Stimulated activated CD4-positive, alpha-beta T cell treated with anti-CD3 and anti-CD28 coated beads, Interleukin-15, amount 100 ng/mL, for 24 hours (primary cell): Measurements from ENCODE around the gene CYP1A1.

Source experiments
- DNase-seq: peaks from one replicate; pipeline ENCODE4 v3.0.0-alpha.2; 2020

Gene CYP1A1

DNA sequence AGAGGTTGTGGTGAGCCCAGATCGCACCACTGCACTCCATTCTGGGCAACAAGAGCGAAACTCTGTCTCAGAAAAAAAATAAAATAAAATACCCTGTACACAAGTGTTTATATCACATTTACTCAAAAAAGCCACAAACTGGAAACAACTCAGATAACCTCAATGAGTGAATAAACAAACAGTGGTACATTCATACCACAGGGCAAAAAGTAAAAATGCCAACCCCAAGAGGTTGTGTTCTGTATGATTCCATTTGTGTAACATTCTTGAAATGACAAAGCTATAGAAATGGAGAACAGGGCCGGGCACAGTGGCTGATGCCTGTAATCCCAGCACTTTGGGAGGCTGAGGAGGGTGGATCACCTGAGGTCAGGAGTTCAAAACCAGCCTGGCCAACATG lies 42.4 kb downstream of the CYP1A1 start:
- no peak for DNase-seq

DNA sequence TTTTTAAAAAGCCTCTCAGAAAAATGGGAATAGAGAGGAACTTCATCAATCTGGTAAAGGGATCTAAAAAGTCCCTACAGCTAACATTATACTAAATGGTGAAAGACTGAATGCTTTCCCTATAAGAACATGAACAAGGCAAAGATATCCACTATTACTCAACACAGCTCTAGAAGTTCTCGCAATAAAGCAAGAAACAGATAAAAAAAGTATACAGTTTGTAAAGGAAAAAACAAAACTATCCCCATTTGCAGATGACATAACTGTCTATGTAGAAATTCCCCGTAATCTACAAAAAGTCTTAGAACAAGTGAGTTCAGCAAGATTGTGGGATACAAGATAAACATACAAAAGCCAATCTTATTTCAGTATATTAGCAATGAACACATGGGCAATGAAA lies 44.9 kb downstream of the CYP1A1 start:
- DNase-seq: no peak

DNA sequence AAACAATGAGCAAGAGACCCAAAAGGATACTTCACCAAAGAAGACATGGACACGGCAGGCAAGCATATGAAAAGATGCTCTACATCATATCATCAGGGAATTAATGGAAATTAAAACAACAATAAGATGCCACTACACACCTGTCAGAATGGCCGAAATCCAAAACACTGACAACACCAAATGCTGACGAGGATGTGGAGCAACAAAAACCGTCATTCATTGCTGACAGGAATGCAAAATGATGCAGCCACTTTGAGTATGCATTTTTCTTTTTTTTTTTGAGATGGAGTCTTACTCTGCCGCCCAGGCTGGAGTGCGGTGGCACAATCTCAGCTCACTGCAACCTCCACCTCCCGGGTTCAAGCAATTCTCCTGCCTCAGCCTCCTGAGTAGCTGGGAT lies 48.5 kb downstream of the CYP1A1 start:
- DNase-seq: no peak

DNA sequence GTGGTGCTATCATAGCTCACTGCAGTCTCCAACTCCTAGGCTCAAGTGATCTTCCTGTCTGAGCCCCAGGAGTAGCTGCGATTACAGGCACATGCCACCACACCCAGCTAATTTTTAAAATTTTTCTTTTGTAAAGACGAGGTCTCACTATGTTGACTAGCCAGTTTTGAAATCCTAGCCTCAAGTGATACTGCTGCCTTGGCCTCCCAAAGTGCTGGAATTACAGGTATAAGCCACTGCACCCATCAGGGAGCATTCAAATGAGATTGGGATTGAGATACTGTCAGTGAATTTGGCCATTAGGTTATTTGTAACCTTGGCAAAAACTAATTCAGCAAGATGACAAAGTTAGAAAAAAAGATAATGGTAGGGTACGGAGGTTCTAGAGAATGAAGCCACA lies 51.2 kb downstream of the CYP1A1 start:
- DNase-seq: no peak

DNA sequence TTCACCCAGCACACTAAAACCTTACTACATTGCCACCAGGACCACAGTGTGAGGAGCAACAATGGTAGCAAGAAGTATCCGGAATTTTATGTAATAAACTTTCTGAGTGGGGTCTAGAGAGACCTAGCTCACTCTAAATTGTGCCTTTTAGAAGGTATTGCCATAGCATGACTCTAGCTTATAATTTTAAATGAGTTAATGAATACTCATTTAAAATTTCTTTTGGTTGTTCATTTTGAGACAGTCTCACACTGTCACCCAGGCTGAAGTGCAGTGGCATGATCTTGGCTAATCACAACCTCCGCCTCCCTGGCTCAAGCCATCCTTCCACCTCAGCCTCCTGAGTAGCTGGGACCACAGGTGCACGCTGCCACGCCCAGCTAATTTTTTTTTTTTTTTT lies 55.7 kb downstream of the CYP1A1 start:
- no peak for DNase-seq
